Activated T-helper 1 cell treated with anti-CD3 and anti-CD28 coated beads, Interleukin-12 subunit alpha, Interleukin-12 subunit beta, Interleukin-2, Interleukin-4 antibody, amounts not matched to agents 30 ng/mL and 10 ng/mL and 1 ng/mL, durations not matched to agents 14 hours and 24 hours and 36 hours (primary cell): ENCODE results near the gene ATG7. TPM values are rescaled to one million over a fixed set of nuclear protein-coding genes. Genes with fewer than 3 reads are reported as not detected.
A peak's percentile ranks its signal among the peaks of the same experiment; 100 is the strongest.

ENCODE experiments used
- DNase-seq: peaks from one replicate; pipeline ENCODE4 v3.0.0; 2021; ENCODE audit warnings: low spot score
- H3K27ac Mint-ChIP-seq: one replicate; pipeline ENCODE4 v1.8.0; 2021; ENCODE audit warnings: mild to moderate bottlenecking, mixed read lengths
- H3K27me3 Mint-ChIP-seq: one replicate; pipeline ENCODE4 v1.8.0; 2022; ENCODE audit warnings: mild to moderate bottlenecking, moderate library complexity, mixed read lengths; ENCODE audit not compliant: insufficient read depth
- H3K36me3 Mint-ChIP-seq: one replicate; pipeline ENCODE4 v1.8.0; 2021; ENCODE audit warnings: low read depth, mixed read lengths
- H3K4me1 Mint-ChIP-seq: one replicate; pipeline ENCODE4 v1.8.0; 2021; ENCODE audit warnings: low read depth, mixed read lengths
- H3K4me3 Mint-ChIP-seq: one replicate; pipeline ENCODE4 v1.8.0; 2021; ENCODE audit warnings: mild to moderate bottlenecking, moderate library complexity, mixed read lengths
- H3K9me3 Mint-ChIP-seq: one replicate; pipeline ENCODE4 v1.8.0; 2021; ENCODE audit warnings: mixed read lengths
- intact Hi-C: fragments of 100-400 bp; cut with micrococcal nuclease; formaldehyde crosslinking; loops from one replicate; pipeline ENCODE4 v1.15.1; 2024
- total RNA-seq: library from RNA; stranded (reverse); gene quantifications from 2 replicates; pipeline ENCODE4 v1.2.3, GENCODE V29; 2022

The ATG7 gene
- total RNA-seq, 1 donor from 2014 or later: 38.6 TPM

DNA sequence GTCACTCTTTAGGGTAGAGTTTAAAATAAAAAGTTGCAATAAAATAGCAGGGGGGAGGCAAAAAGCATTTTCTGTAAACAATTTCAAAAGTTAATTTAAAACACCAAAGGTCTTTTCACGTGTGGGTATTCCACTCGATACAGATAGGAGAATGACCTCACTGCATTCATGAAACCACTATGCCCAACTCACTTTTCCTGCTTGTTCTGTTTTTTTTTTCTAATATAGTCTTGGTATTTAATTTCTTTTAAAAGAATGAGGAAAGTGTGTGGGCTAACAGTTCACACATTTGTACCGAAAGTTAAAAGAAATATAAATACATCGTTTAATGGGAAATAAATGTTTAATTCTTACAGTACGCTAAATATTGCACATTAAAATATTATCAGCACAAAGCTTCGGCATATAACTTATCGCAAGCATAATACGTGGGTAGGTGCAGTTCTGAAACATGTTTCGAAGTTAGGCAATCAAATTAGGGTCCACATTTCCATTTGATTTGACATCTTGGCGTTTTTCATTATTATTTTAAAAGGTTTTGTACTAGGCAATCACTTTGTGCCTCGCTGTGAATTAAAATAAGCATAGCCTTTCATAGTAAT, 330.1 kb downstream of the ATG7 start:
- Mint-ChIP-seq H3K9me3 (peaks cover 6% of the 10 kb centered on the region), H3K4me1 (peaks cover 35% of the 10 kb centered on the region), H3K4me3 (no peak overlapping the region), H3K27me3 (no peaks in the 10 kb centered on the region), H3K36me3 (peaks cover 38% of the 10 kb centered on the region), H3K27ac (peak overlapping the region; percentile 55)
- intact Hi-C loops: no loop called here
- DNase-seq: no peak

DNA sequence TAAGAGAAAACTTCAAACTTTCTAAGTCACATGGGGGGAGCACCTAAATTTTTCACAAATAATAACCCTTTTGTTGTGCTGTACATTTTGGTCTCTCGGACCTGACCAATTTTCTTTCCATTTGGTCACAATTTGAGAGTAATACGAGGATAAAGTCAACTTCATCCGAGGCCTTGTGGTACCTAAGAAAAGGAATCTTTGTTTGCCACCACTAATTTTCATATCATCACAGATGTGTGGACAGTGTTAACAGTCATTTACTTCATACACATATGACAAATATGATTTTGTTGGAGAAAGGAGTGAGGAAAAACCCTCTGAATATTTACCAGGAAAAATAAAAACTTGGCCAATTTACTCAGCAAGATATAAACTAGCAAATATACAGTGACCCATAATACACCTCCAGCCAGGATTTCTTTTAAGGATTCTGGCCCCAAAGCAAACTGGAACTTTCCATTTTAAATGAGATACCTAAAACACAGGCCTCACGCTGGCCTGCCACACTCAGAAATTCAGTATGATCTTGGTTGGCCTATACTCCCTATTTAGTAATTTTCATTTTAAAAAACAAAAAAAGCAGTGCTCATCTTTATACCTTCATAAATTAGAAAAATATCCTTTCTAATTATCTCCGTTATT, 330.8 kb downstream of the ATG7 start:
- intact Hi-C loops: no loop called here

DNA sequence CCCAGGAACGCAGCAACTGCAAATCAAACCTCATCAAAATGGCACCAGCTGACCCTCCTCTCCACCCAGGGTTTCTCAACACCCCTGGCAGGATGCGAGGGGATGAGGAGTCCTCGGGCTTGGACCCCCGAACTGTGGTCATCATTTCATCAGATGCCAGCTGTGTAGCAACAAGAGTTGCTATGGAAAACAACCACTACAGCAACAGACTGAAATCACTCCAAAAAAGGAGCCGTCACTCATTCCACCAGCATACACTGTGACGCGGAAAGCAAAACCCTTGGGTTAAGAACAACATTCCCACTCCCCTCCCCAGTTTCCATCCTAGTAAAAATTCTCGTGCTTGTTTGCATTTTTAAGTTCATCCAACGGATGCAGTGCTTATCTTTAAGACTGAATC, 331.4 kb downstream of the ATG7 start:
- Mint-ChIP-seq H3K4me1 (peaks cover 41% of the 10 kb centered on the region), H3K27me3 (no peaks in the 10 kb centered on the region), H3K4me3 (no peak overlapping the region), H3K36me3 (peaks cover 31% of the 10 kb centered on the region), H3K27ac (no peak overlapping the region), H3K9me3 (no peaks in the 10 kb centered on the region)
- intact Hi-C loops: loop anchor here (2.0 kb wide), 2 partner anchors 17 to 39 kb away; partner anchors contain the start of gene VGLL4
- no peak for DNase-seq

More for the DNA sequence above, 330.8 kb downstream of the ATG7 start:
- Mint-ChIP-seq H3K4me3 (no peak overlapping the region), H3K27me3 (no peaks in the 10 kb centered on the region), H3K27ac (no peak overlapping the region), H3K9me3 (peaks cover under 1% of the 10 kb centered on the region), H3K4me1 (peaks cover 36% of the 10 kb centered on the region), H3K36me3 (peaks cover 34% of the 10 kb centered on the region)
- no peak for DNase-seq

DNA sequence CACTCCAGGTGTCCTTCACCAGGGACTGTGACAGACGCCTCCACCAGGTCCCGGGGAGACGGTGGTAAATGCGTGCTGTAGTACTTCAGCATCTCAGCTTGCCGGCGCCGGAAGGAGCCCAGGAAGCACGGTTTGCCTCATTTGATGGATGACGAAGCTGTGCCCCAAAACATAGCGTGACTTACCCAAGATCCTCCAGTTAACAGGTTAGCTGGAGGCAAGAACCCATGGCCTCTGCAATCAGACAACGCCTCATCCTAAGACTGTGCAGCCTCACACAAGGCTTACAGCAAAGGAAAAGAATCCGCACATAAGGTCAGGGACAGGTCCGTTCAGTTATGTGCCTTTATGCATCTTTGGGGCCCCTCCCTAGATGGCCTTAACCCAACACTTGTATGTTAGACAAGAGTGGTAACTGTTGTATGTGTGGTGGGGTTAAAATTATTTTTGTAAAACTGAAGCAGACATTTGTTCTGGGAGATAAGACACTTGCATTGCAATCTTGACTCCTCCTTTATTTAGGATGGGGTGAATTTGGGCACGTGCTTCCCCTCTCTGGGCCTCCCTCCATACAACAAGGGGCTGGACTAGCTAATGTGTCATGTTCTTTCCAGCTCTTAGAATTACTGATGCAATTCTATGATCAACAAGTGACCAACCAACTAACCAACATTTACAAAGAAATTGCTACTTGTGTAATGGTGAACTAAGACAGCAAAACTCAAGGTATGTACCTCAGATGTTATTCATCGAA, 332.1 kb downstream of the ATG7 start:
- peaks cover 43% of the 10 kb centered on the region for H3K4me1 Mint-ChIP-seq
- no peaks in the 10 kb centered on the region for H3K9me3 Mint-ChIP-seq
- H3K4me3 Mint-ChIP-seq: no peak overlapping the region
- DNase-seq: no peak
- H3K27me3 Mint-ChIP-seq: no peaks in the 10 kb centered on the region
- peaks cover 27% of the 10 kb centered on the region for H3K36me3 Mint-ChIP-seq
- no peak overlapping the region for H3K27ac Mint-ChIP-seq
- intact Hi-C loops: loop anchor here (2.0 kb wide), 2 partner anchors 16 to 38 kb away; partner anchors contain the start of gene VGLL4

GRCh38 chr3:11605398-11605797, 333.2 kb downstream of the ATG7 start:
- Mint-ChIP-seq H3K27ac (peak overlapping the region; percentile 10), H3K9me3 (no peaks in the 10 kb centered on the region), H3K4me3 (no peak overlapping the region), H3K36me3 (peaks cover 22% of the 10 kb centered on the region), H3K4me1 (peaks cover 53% of the 10 kb centered on the region), H3K27me3 (no peaks in the 10 kb centered on the region)
- intact Hi-C loops: loop anchor here (2.0 kb wide), 2 partner anchors 15 to 37 kb away; partner anchors contain the start of gene VGLL4
- no peak for DNase-seq

DNA sequence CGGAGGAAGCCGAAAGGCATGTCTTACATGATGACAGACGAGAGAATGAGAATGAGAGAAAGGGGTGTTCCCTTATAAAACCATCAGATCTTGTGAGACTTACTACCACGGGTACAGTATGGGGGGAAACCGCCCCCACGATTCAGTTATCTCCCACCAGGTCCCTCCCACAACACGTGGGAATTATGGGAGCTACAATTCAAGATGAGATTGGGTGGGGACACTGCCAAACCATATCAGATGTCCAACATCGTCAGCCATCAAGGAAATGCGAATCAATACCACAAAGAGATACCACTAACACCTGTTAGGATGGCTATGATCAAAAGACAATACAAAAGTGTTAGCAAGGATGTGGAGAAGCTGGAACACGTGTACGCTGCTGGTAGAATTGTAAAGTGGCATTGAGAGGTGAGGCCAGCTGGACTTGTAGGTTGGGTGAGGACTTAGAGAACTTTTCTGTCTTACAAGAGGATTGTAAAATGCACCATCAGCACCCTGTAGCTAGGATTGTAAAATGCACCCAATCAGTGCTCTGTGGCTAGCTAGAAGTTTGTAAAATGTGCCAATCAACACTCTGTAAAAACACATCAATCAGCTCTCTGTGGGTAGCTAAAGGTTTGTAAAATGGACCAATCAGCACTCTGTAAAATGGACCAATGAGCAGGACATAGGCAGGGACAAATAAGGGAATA, 334.0 kb downstream of the ATG7 start:
- Mint-ChIP-seq H3K36me3 (peaks cover 15% of the 10 kb centered on the region), H3K4me3 (no peak overlapping the region), H3K9me3 (no peaks in the 10 kb centered on the region), H3K27me3 (no peaks in the 10 kb centered on the region), H3K4me1 (peaks cover 49% of the 10 kb centered on the region), H3K27ac (no peak overlapping the region)
- no peak for DNase-seq
- intact Hi-C loops: no loop called here

- H3K27me3 Mint-ChIP-seq: no peaks in the 10 kb centered on the region
- intact Hi-C loops: no loop called here
- no peaks in the 10 kb centered on the region for H3K9me3 Mint-ChIP-seq
- no peak for DNase-seq
- peaks cover 43% of the 10 kb centered on the region for H3K4me1 Mint-ChIP-seq
- H3K36me3 Mint-ChIP-seq: peaks cover 13% of the 10 kb centered on the region
- no peak overlapping the region for H3K4me3 Mint-ChIP-seq
- H3K27ac Mint-ChIP-seq: no peak overlapping the region
Observed at GRCh38 chr3:11606865-11607440, 334.8 kb downstream of the ATG7 start.

Other genes with a start within 250 kb of the ATG7 start
- gene HRH1, start 117.9 kb upstream of the ATG7 start, total RNA-seq: 0.15 and 0.21 TPM in 2 replicates